ENCODE data around the gene ADAM11.

Gene ADAM11

DNA sequence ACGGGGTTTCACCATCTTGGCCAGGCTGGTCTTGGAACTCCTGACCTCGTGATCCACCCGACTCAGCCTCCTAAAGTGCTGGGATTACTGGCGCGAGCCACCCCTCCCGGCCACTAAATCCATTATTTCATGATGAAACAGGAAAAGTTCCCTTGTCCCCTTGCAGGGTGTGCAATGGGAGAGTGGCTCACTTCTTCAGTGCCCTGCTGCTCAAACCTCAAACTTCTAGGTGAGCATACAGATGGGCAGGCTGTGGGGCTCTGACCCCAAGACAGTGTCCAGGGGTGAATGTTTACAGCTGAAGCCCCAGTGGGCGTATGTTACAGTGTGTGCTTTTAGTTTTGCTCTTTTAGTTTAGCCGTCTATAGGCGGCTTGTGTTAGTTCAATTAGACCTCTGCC, 36.6 kb downstream of the ADAM11 start:
- no peaks in the 10 kb centered on the region for H3K9me3 ChIP-seq (ENCODE audit: control insufficient read depth in 2 of 2, low read length in 2 of 2)
- H3K36me3 ChIP-seq (ENCODE audit: control insufficient read depth in 2 of 2, insufficient read depth in 2 of 2, low read length in 2 of 2), result no peaks in the 10 kb centered on the region
- no peaks in the 10 kb centered on the region for H3K4me1 ChIP-seq (ENCODE audit: control insufficient read depth in 2 of 2, insufficient read depth in 2 of 2, low read length in 2 of 2)
- no peak overlapping the region for H3K27ac ChIP-seq (ENCODE audit: low read depth in 2 of 2, low read length in 2 of 2)
- H3K27me3 ChIP-seq (ENCODE audit: control insufficient read depth in 2 of 2, insufficient read depth in 2 of 2, low read length in 2 of 2), result no peaks in the 10 kb centered on the region
- H3K9ac ChIP-seq (ENCODE audit: low read depth in 1 of 2, low read length in 2 of 2), result no peak overlapping the region
- H3K4me3 ChIP-seq (ENCODE audit: low read length in 2 of 2), result no peak overlapping the region

DNA sequence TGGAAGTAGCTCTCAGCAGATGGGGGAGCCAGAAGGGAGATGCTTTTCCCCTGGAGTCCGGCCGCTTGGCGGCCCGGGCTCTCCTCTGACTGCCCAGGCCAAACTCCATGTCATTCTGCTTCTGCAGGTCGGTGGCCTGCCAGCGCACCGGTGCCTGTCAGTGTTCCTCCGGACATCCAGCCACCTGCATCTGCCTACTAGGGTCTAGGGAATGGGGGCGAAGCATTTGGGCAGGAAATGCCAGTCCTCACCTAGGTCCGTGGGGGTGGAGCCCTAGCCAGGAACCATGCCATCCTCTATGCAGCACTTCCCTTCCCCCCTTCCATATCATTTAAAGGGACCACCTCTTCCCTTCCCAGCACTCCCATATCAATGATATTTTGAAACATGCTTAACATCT, 37.1 kb downstream of the ADAM11 start:
- H3K9ac ChIP-seq (ENCODE audit: low read depth in 1 of 2, low read length in 2 of 2), result no peak overlapping the region
- no peak overlapping the region for H3K27ac ChIP-seq (ENCODE audit: low read depth in 2 of 2, low read length in 2 of 2)
- H3K9me3 ChIP-seq (ENCODE audit: control insufficient read depth in 2 of 2, low read length in 2 of 2), result no peaks in the 10 kb centered on the region
- no peaks in the 10 kb centered on the region for H3K36me3 ChIP-seq (ENCODE audit: control insufficient read depth in 2 of 2, insufficient read depth in 2 of 2, low read length in 2 of 2)
- H3K4me3 ChIP-seq (ENCODE audit: low read length in 2 of 2), result no peak overlapping the region
- H3K27me3 ChIP-seq (ENCODE audit: control insufficient read depth in 2 of 2, insufficient read depth in 2 of 2, low read length in 2 of 2), result no peaks in the 10 kb centered on the region
- H3K4me1 ChIP-seq (ENCODE audit: control insufficient read depth in 2 of 2, insufficient read depth in 2 of 2, low read length in 2 of 2), result no peaks in the 10 kb centered on the region

DNA sequence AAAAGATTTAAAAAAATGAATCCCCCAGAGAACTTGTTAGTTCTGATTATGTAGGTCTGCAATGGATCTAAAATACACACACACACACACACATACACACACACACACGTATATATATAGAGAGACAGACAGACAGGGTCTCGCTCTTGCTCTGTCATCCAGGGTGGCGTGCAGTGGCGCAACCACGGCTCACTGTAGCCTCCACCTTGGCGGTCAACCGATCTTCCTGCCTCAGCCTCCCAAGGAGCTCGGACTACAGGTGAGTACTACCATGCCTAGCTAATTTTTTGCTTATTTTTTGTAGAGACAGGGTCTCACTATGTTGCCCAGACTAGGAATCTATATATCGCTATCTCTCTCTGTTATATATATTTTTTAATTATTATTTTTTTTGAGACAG, 37.9 kb downstream of the ADAM11 start:
- H3K27me3 ChIP-seq (ENCODE audit: control insufficient read depth in 2 of 2, insufficient read depth in 2 of 2, low read length in 2 of 2), result no peaks in the 10 kb centered on the region
- H3K4me3 ChIP-seq (ENCODE audit: low read length in 2 of 2), result no peak overlapping the region
- H3K36me3 ChIP-seq (ENCODE audit: control insufficient read depth in 2 of 2, insufficient read depth in 2 of 2, low read length in 2 of 2), result no peaks in the 10 kb centered on the region
- no peaks in the 10 kb centered on the region for H3K4me1 ChIP-seq (ENCODE audit: control insufficient read depth in 2 of 2, insufficient read depth in 2 of 2, low read length in 2 of 2)
- no peaks in the 10 kb centered on the region for H3K9me3 ChIP-seq (ENCODE audit: control insufficient read depth in 2 of 2, low read length in 2 of 2)
- no peak overlapping the region for H3K27ac ChIP-seq (ENCODE audit: low read depth in 2 of 2, low read length in 2 of 2)
- H3K9ac ChIP-seq (ENCODE audit: low read depth in 1 of 2, low read length in 2 of 2), result no peak overlapping the region

DNA sequence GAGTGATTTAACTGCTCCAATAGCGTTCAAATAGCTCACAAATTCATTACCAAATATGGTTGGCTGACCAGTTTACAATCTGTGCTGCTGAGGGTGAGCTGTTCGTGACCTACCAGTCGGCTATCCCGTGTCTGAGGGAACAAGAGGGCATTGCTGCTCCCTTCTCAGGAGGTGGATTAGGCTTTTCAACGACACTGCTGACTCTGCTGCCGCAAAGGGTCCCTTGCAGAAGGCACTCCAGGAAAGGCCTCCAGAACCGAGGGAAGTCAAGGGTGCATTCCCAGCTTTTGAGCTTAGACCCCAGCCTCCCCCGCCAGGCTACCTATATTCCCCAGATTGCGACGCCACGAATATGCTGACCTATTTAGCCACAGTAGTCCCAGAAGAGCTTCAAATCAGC, 39.0 kb downstream of the ADAM11 start:
- Histone ChIP-seq H3K36me3 (ENCODE audit: control insufficient read depth in 2 of 2, insufficient read depth in 2 of 2, low read length in 2 of 2) (no peaks in the 10 kb centered on the region), H3K9ac (ENCODE audit: low read depth in 1 of 2, low read length in 2 of 2) (no peak overlapping the region), H3K27ac (ENCODE audit: low read depth in 2 of 2, low read length in 2 of 2) (peak overlapping the region in 1 of 2 donors; percentile 14), H3K9me3 (ENCODE audit: control insufficient read depth in 2 of 2, low read length in 2 of 2) (no peaks in the 10 kb centered on the region), H3K4me3 (ENCODE audit: low read length in 2 of 2) (peak overlapping the region in 1 of 2 donors; percentile 28), H3K27me3 (ENCODE audit: control insufficient read depth in 2 of 2, insufficient read depth in 2 of 2, low read length in 2 of 2) (no peaks in the 10 kb centered on the region), H3K4me1 (ENCODE audit: control insufficient read depth in 2 of 2, insufficient read depth in 2 of 2, low read length in 2 of 2) (no peaks in the 10 kb centered on the region)

DNA sequence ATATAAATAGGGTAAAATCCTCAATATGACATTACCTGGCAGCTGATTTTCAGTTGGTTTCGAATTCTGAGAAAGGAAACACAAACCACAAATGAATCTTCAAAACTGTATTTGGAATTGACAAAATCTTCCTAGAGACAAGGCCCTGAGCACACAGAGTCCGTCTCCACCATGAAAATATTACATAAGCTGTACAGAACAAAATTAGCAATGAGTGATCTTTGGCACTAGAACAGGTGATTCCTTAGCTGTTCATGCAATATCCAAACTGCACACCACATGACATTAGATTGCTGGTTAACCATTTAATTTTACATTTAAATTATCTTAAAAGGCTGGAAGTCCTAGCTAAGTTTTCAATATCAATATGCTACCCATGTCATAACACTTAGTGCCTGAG, 39.6 kb downstream of the ADAM11 start:
- Histone ChIP-seq H3K9ac (ENCODE audit: low read depth in 1 of 2, low read length in 2 of 2) (no peak overlapping the region), H3K4me1 (ENCODE audit: control insufficient read depth in 2 of 2, insufficient read depth in 2 of 2, low read length in 2 of 2) (no peaks in the 10 kb centered on the region), H3K27ac (ENCODE audit: low read depth in 2 of 2, low read length in 2 of 2) (no peak overlapping the region), H3K36me3 (ENCODE audit: control insufficient read depth in 2 of 2, insufficient read depth in 2 of 2, low read length in 2 of 2) (no peaks in the 10 kb centered on the region), H3K4me3 (ENCODE audit: low read length in 2 of 2) (no peak overlapping the region), H3K27me3 (ENCODE audit: control insufficient read depth in 2 of 2, insufficient read depth in 2 of 2, low read length in 2 of 2) (no peaks in the 10 kb centered on the region), H3K9me3 (ENCODE audit: control insufficient read depth in 2 of 2, low read length in 2 of 2) (no peaks in the 10 kb centered on the region)

DNA sequence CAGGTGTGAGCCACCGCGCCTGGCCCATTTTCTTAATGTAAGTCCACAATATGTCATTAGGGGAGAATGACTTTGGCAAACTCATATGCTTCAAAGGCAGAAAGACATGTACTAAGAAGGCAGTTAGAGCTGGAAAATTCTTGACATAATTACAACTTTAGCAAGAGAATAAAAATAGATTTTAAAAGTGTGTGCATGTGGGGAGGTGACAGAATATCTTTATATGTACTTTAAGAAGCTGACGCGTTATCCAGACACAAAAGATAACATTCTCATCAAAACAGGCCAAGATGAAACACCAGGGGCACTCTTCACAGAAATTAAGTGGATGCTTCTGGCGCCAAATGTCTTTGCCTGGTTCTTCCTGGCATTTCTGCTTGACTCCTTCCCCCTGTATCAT, 43.1 kb downstream of the ADAM11 start:
- no peaks in the 10 kb centered on the region for H3K4me1 ChIP-seq (ENCODE audit: control insufficient read depth in 2 of 2, insufficient read depth in 2 of 2, low read length in 2 of 2)

DNA sequence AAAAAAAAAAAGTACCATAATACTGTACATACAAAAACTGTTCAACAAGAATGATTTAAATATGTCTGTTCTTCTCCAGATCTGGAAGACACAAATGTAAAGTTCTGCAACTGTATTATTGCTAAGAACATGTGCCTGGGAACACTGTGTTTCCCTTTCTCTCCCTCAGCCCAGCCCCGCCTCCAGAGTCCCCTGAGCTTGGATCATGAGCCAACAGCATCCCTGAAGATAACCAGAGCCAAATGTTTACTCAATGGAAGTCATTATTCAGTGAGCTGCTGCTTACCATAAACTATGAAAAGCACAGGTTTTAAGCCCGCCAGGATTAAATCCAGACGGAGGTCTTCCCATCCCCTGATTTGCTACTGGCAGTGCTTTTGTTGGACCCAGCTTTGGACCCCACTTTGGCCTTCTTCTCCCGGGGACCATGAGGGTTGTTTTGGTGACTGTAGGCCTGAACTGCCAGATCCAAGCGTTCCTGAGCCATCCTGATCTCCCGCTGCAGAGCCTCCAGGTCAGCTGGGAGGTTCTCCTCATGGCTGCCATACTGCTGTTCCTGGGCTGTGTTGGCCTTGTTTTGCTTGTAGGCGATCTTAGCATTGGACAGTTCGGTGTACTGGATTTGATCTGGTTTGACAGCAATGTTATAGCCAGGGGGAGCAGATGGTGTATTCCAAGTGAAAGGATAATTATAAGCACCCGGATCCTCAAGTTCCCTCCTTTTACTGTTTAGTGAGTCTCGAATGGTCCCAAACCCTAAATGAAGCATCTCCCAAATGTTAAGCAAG, 45.7 kb downstream of the ADAM11 start:
- Histone ChIP-seq H3K4me1 (ENCODE audit: control insufficient read depth in 2 of 2, insufficient read depth in 2 of 2, low read length in 2 of 2) (no peaks in the 10 kb centered on the region), H3K36me3 (ENCODE audit: control insufficient read depth in 2 of 2, insufficient read depth in 2 of 2, low read length in 2 of 2) (no peaks in the 10 kb centered on the region), H3K27me3 (ENCODE audit: control insufficient read depth in 2 of 2, insufficient read depth in 2 of 2, low read length in 2 of 2) (peaks cover 0 to 5% of the 10 kb centered on the region in 2 donors), H3K27ac (ENCODE audit: low read depth in 2 of 2, low read length in 2 of 2) (no peak overlapping the region), H3K4me3 (ENCODE audit: low read length in 2 of 2) (no peak overlapping the region), H3K9me3 (ENCODE audit: control insufficient read depth in 2 of 2, low read length in 2 of 2) (no peaks in the 10 kb centered on the region), H3K9ac (ENCODE audit: low read depth in 1 of 2, low read length in 2 of 2) (no peak overlapping the region)

More for the DNA sequence above, 43.1 kb downstream of the ADAM11 start:
- Histone ChIP-seq H3K36me3 (ENCODE audit: control insufficient read depth in 2 of 2, insufficient read depth in 2 of 2, low read length in 2 of 2) (no peaks in the 10 kb centered on the region), H3K9me3 (ENCODE audit: control insufficient read depth in 2 of 2, low read length in 2 of 2) (no peaks in the 10 kb centered on the region), H3K27ac (ENCODE audit: low read depth in 2 of 2, low read length in 2 of 2) (no peak overlapping the region), H3K27me3 (ENCODE audit: control insufficient read depth in 2 of 2, insufficient read depth in 2 of 2, low read length in 2 of 2) (peaks cover 0 to 5% of the 10 kb centered on the region in 2 donors), H3K9ac (ENCODE audit: low read depth in 1 of 2, low read length in 2 of 2) (no peak overlapping the region), H3K4me3 (ENCODE audit: low read length in 2 of 2) (no peak overlapping the region)

DNA sequence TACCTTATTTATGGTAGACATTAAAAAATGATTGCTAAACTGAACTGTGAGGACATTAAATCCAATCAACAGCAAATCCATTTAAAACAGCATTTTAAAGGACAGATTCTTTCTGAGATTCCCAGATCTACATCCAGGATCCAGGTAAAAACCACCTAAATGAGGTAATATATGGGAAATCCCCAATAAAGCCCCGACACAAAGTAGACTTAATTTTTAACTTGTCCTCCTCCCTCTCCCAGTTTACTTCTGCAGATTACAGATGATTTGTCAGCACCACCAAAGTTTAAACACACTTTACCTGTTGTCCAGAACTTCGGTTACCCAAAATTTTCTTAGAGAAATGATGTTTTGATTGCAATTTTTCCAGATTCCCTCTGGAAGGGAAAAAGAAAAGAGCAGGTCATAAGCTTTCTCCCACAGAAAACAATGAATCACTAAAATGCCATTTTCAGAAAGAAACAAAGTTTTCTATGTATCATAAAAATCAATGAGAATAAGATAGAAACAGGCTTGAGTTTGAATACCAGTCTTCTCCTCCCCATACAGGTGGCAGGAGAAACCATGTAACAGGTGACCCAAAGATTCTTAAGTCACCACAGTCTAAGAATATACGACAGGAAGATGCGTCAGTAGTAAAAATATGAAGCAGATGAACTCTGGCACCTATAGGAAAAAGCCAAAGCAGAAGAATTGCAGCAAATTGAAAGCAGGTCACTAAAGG, 48.5 kb downstream of the ADAM11 start:
- Histone ChIP-seq H3K4me1 (ENCODE audit: control insufficient read depth in 2 of 2, insufficient read depth in 2 of 2, low read length in 2 of 2) (no peaks in the 10 kb centered on the region), H3K27me3 (ENCODE audit: control insufficient read depth in 2 of 2, insufficient read depth in 2 of 2, low read length in 2 of 2) (peaks cover 0 to 5% of the 10 kb centered on the region in 2 donors), H3K27ac (ENCODE audit: low read depth in 2 of 2, low read length in 2 of 2) (no peak overlapping the region)

DNA sequence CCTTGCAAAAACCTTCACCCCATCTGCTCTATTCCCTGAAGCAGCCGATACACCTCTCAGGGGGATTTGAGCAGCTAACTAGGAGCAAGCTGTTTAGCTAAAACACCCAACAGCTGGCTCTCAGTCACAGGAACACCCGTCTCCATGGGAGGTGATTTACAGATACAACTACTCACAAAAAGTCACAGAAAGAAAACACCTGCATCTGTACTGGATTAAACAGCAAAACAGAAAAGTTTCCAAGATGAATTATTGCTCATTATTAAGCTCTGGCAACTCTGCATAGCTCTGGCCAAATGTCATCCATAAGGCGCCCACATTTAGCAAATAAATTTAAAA, 49.0 kb downstream of the ADAM11 start:
- Histone ChIP-seq H3K27me3 (ENCODE audit: control insufficient read depth in 2 of 2, insufficient read depth in 2 of 2, low read length in 2 of 2) (peaks cover 0 to 5% of the 10 kb centered on the region in 2 donors), H3K9me3 (ENCODE audit: control insufficient read depth in 2 of 2, low read length in 2 of 2) (no peaks in the 10 kb centered on the region), H3K36me3 (ENCODE audit: control insufficient read depth in 2 of 2, insufficient read depth in 2 of 2, low read length in 2 of 2) (no peaks in the 10 kb centered on the region), H3K9ac (ENCODE audit: low read depth in 1 of 2, low read length in 2 of 2) (no peak overlapping the region), H3K27ac (ENCODE audit: low read depth in 2 of 2, low read length in 2 of 2) (no peak overlapping the region), H3K4me3 (ENCODE audit: low read length in 2 of 2) (no peak overlapping the region), H3K4me1 (ENCODE audit: control insufficient read depth in 2 of 2, insufficient read depth in 2 of 2, low read length in 2 of 2) (no peaks in the 10 kb centered on the region)

More for the DNA sequence above, 48.5 kb downstream of the ADAM11 start:
- H3K9ac ChIP-seq (ENCODE audit: low read depth in 1 of 2, low read length in 2 of 2), result no peak overlapping the region
- no peak overlapping the region for H3K4me3 ChIP-seq (ENCODE audit: low read length in 2 of 2)
- H3K9me3 ChIP-seq (ENCODE audit: control insufficient read depth in 2 of 2, low read length in 2 of 2), result no peaks in the 10 kb centered on the region
- no peaks in the 10 kb centered on the region for H3K36me3 ChIP-seq (ENCODE audit: control insufficient read depth in 2 of 2, insufficient read depth in 2 of 2, low read length in 2 of 2)

DNA sequence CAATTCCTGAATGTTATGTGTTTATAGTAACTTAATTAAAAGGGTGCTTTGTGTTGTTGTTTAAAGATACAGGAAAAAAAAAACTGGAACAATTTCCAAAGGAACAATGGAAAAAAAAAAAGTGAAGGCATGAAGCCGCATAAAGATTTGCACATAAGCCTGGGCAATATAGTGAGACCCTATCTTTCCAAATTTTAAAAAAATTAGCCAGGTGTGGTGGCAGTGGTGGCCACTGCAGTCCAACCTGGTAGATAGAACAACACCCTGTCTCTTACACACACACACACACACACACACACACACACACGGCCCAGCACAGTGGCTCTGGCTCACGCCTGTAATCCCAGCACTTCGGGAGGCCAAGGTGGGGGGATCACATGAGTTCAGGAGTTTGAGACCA, 49.4 kb downstream of the ADAM11 start:
- no peaks in the 10 kb centered on the region for H3K36me3 ChIP-seq (ENCODE audit: control insufficient read depth in 2 of 2, insufficient read depth in 2 of 2, low read length in 2 of 2)
- no peak overlapping the region for H3K27ac ChIP-seq (ENCODE audit: low read depth in 2 of 2, low read length in 2 of 2)

More for the DNA sequence above, 49.4 kb downstream of the ADAM11 start:
- Histone ChIP-seq H3K9me3 (ENCODE audit: control insufficient read depth in 2 of 2, low read length in 2 of 2) (no peaks in the 10 kb centered on the region), H3K27me3 (ENCODE audit: control insufficient read depth in 2 of 2, insufficient read depth in 2 of 2, low read length in 2 of 2) (peaks cover 0 to 5% of the 10 kb centered on the region in 2 donors), H3K9ac (ENCODE audit: low read depth in 1 of 2, low read length in 2 of 2) (no peak overlapping the region), H3K4me1 (ENCODE audit: control insufficient read depth in 2 of 2, insufficient read depth in 2 of 2, low read length in 2 of 2) (no peaks in the 10 kb centered on the region), H3K4me3 (ENCODE audit: low read length in 2 of 2) (no peak overlapping the region)
